ENCODE results near the gene PDP2. TPM values are rescaled to one million over a fixed set of nuclear protein-coding genes. Genes with fewer than 3 reads are reported as not detected.

Gene PDP2
- total RNA-seq, 3 donors from 2014 or later (not counting 1 experiment from before 2014, with no cell fraction given), result 10.2 to 16.5 (median 11.0) TPM

DNA sequence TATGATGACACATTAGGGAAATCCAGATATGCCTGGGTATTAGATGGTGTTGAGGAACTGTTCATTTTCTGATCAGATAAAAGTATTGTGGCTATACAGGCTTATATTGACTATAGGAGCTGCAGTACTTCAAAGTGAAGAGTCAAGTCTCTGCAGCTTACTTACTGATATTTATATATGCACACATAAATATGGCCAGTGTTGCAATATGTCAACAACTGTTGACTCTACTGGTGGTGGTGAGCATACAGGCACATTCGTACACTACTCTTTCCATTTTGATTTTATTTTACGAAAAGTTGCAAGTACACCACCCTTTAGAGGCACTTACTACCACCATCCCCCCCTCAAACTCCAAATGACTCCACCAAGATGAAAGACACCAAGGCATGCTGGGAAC is 51.4 kb downstream of the PDP2 start:
- ATAC-seq (no peak), DNase-seq (no peak)
- peaks cover 43 to 51% of the 10 kb centered on the region in 2 donors for H3K4me1 Mint-ChIP-seq
- Histone ChIP-seq H3K9me3 (ENCODE audit: control insufficient read depth, insufficient read depth, low read length) (no peaks in the 10 kb centered on the region), H3K4me3 (ENCODE audit: low read length) (no peak overlapping the region), H3K27ac (ENCODE audit: low read length) (no peak overlapping the region), H3K4me1 (ENCODE audit: control insufficient read depth, insufficient read depth, low read length) (peaks cover 35% of the 10 kb centered on the region), H3K36me3 (ENCODE audit: control insufficient read depth, insufficient read depth, low read length) (peaks cover 2% of the 10 kb centered on the region), H3K27me3 (ENCODE audit: control insufficient read depth, insufficient read depth, low read length) (no peaks in the 10 kb centered on the region)
- no peaks in the 10 kb centered on the region for H3K27me3 Mint-ChIP-seq (ENCODE audit: low read depth in 2 of 2)
- TF ChIP-seq, protein P1, sequence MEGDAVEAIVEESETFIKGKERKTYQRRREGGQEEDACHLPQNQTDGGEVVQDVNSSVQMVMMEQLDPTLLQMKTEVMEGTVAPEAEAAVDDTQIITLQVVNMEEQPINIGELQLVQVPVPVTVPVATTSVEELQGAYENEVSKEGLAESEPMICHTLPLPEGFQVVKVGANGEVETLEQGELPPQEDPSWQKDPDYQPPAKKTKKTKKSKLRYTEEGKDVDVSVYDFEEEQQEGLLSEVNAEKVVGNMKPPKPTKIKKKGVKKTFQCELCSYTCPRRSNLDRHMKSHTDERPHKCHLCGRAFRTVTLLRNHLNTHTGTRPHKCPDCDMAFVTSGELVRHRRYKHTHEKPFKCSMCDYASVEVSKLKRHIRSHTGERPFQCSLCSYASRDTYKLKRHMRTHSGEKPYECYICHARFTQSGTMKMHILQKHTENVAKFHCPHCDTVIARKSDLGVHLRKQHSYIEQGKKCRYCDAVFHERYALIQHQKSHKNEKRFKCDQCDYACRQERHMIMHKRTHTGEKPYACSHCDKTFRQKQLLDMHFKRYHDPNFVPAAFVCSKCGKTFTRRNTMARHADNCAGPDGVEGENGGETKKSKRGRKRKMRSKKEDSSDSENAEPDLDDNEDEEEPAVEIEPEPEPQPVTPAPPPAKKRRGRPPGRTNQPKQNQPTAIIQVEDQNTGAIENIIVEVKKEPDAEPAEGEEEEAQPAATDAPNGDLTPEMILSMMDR (IDR thresholded peaks at IDR 0.05), result no peak
- WGBS (ENCODE audit: insufficient coverage), result 92% methylated on average over 2 of the region's 2 CpGs
- H3K4me3 Mint-ChIP-seq, result peak overlapping the region; percentile 63
- H3K9me3 Mint-ChIP-seq, result no peaks in the 10 kb centered on the region
- H3K36me3 Mint-ChIP-seq, result no peaks in the 10 kb centered on the region
- H3K27ac Mint-ChIP-seq, result peak overlapping the region; percentile 96 to 98
- intact Hi-C loops (cut with micrococcal nuclease), result no loop called here

DNA sequence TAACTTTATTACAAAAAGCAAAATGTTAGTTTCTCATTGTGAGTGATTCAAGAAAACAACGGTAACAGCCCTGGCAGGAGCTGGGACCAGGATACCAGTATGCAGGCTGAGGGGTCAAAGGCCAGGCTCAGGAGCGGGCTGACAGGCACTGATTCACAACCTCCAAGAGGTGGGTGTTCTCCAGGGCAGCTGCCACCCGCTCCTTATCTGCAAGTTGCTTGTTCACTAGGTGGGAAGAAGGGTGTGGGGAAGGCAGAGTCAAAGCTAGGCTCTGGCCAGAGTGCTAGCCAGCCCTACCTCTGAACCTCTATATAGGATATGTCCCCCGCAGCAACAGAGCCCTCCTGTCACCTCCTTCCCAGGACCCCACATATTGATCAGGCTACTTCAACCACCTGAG is 51.8 kb downstream of the PDP2 start:
- Mint-ChIP-seq H3K9me3 (no peaks in the 10 kb centered on the region), H3K4me1 (peaks cover 44 to 54% of the 10 kb centered on the region in 2 donors), H3K27ac (peak overlapping the region; percentile 96 to 98), H3K4me3 (peak overlapping the region; percentile 99), H3K36me3 (no peaks in the 10 kb centered on the region), H3K27me3 (ENCODE audit: low read depth in 2 of 2) (no peaks in the 10 kb centered on the region)
- WGBS (ENCODE audit: insufficient coverage), result 97% methylated on average over 4 of the region's 4 CpGs
- intact Hi-C loops (cut with micrococcal nuclease), result no loop called here
- Histone ChIP-seq H3K27me3 (ENCODE audit: control insufficient read depth, insufficient read depth, low read length) (no peaks in the 10 kb centered on the region), H3K4me1 (ENCODE audit: control insufficient read depth, insufficient read depth, low read length) (peaks cover 35% of the 10 kb centered on the region), H3K27ac (ENCODE audit: low read length) (no peak overlapping the region), H3K9me3 (ENCODE audit: control insufficient read depth, insufficient read depth, low read length) (no peaks in the 10 kb centered on the region), H3K4me3 (ENCODE audit: low read length) (no peak overlapping the region), H3K36me3 (ENCODE audit: control insufficient read depth, insufficient read depth, low read length) (peaks cover 2% of the 10 kb centered on the region)
- TF ChIP-seq, protein P1 (IDR thresholded peaks at IDR 0.05), result no peak
- ATAC-seq (no peak), DNase-seq (no peak)

DNA sequence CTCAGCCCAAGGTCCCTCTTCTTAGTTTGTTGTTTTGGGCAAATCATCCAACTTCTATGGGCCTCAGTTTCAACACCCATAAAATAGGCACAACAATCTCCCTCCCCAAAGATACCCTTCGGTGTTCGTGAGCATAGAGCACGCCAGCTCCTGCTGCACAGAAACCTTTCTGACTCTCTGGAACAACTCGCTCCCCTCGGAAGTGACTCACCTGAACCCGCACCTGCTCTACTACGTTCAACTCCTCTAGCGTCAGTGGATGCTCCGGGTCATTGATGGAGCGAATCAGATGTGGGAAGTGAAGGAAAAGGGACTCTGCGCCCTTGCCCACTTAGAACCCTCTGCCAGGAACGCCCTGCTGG is 53.4 kb downstream of the PDP2 start:
- Histone ChIP-seq H3K4me1 (ENCODE audit: control insufficient read depth, insufficient read depth, low read length) (peaks cover 35% of the 10 kb centered on the region), H3K4me3 (ENCODE audit: low read length) (peak overlapping the region; percentile 64), H3K36me3 (ENCODE audit: control insufficient read depth, insufficient read depth, low read length) (peaks cover 2% of the 10 kb centered on the region), H3K27me3 (ENCODE audit: control insufficient read depth, insufficient read depth, low read length) (no peaks in the 10 kb centered on the region), H3K27ac (ENCODE audit: low read length) (peak overlapping the region; percentile 78), H3K9me3 (ENCODE audit: control insufficient read depth, insufficient read depth, low read length) (no peaks in the 10 kb centered on the region)
- H3K27ac Mint-ChIP-seq, result peak overlapping the region; percentile 96 to 98
- peak overlapping the region; percentile 99 for H3K4me3 Mint-ChIP-seq
- DNase-seq (no peak), ATAC-seq (peak in 2 of 3 donors; percentile 3 to 43)
- 2% methylated on average over 9 of the region's 12 CpGs for WGBS (ENCODE audit: insufficient coverage)
- H3K4me1 Mint-ChIP-seq, result peaks cover 44 to 60% of the 10 kb centered on the region in 2 donors
- H3K27me3 Mint-ChIP-seq (ENCODE audit: low read depth in 2 of 2), result no peaks in the 10 kb centered on the region
- intact Hi-C loops (cut with micrococcal nuclease), result no loop called here
- TF ChIP-seq, protein P1 (IDR thresholded peaks at IDR 0.05), result no peak
- H3K36me3 Mint-ChIP-seq, result no peaks in the 10 kb centered on the region
- no peaks in the 10 kb centered on the region for H3K9me3 Mint-ChIP-seq

All from natural killer cell (primary cell).